Coronary artery (tissue), 2 donors: ENCODE data around the gene SLC6A15.

Source experiments
- DNase-seq: peaks from one replicate; pipeline ENCODE4 v3.0.0-alpha.2; 2017; ENCODE audit warnings: low spot score
- H3K27ac ChIP-seq, 2 donors: fragments of 200-600 bp; sonication (generic); one replicate each; pipeline ENCODE4 v1.5.1; 2016 to 2019
- H3K4me3 ChIP-seq: fragments of 200-600 bp; sonication (generic); 2 replicates; pipeline ENCODE4 v1.5.1; 2016; ENCODE audit warnings: mild to moderate bottlenecking, moderate library complexity
- TF ChIP-seq, protein P1 (sequence below): fragments of 200-600 bp; sonication (generic); IDR thresholded peaks from one replicate; pipeline ENCODE4 v1.5.1; 2019; ENCODE audit warnings: antibody characterized with exemption

The SLC6A15 gene

DNA sequence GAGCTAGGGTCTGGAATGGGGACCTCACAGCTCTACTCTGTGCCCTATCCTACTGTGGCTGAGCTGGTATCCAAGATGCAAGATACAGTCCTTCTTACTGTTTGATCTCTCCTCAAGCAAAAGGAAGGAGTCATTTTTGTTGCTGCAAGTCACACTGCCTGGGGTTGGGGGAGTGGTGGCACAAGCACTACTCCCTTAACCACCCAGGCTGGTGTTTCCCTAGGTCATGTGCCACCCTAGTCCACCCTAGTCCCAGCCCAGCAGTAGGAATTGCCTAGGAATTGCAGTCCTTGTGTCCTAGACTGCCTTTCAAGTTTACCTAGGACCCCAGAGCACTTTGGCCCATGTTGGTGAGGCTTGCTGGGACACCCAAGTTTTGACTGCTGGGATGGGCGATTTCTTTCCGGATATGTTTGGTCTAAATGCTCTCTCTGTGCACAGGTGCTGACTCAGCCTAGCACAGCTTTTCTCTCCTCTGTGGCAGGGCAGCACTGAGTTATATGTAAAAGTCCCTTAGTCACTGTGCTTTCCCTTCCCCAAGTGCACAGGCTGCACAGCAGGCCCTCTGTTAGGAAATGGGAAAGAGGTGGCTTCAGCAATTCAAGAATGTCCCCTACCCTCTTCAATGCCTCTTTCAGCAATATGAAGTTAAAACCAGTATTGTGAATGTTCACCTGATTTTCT lies 54.9 kb downstream of the SLC6A15 start:
- TF ChIP-seq, protein P1, sequence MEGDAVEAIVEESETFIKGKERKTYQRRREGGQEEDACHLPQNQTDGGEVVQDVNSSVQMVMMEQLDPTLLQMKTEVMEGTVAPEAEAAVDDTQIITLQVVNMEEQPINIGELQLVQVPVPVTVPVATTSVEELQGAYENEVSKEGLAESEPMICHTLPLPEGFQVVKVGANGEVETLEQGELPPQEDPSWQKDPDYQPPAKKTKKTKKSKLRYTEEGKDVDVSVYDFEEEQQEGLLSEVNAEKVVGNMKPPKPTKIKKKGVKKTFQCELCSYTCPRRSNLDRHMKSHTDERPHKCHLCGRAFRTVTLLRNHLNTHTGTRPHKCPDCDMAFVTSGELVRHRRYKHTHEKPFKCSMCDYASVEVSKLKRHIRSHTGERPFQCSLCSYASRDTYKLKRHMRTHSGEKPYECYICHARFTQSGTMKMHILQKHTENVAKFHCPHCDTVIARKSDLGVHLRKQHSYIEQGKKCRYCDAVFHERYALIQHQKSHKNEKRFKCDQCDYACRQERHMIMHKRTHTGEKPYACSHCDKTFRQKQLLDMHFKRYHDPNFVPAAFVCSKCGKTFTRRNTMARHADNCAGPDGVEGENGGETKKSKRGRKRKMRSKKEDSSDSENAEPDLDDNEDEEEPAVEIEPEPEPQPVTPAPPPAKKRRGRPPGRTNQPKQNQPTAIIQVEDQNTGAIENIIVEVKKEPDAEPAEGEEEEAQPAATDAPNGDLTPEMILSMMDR, result no peak
- no peak overlapping the region for H3K27ac ChIP-seq
- no peak overlapping the region for H3K4me3 ChIP-seq
- no peak for DNase-seq

DNA sequence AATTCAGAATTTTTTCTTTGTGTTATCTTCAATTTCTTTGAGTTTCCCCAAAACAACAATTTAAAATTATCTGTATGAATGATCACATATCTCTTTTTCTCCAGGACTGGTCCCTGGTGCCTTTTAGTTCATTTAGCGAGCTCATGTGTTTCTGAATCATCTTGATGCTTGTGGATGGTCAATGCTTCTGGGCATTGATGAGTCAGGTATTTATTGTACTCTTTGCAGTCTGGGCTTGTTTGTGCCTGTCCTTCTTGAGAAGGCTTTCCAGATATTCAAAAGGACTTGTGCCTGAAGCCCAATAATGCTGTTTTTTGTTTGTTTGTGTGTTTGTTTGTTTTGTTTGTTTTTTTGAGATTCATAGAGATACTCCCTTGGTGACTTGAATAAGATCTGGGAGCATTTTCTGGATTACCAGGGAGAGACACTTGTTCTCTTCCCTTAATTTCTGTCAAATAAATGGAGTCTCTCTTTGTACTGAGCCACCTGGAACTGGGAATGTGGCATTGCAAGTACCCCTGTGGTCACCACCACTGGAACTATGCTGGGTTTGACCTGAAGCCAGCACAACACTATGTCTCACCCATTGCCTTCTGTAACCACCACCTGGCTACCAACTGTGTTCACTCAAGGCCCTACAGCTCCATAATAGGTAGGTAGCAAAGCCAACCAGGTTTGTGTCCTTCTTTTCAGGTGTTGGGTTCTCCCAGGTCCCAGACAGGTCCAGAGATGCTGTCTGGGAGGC lies 56.3 kb downstream of the SLC6A15 start:
- Histone ChIP-seq H3K27ac (no peak overlapping the region), H3K4me3 (no peak overlapping the region)
- TF ChIP-seq, protein P1, result no peak
- no peak for DNase-seq

DNA sequence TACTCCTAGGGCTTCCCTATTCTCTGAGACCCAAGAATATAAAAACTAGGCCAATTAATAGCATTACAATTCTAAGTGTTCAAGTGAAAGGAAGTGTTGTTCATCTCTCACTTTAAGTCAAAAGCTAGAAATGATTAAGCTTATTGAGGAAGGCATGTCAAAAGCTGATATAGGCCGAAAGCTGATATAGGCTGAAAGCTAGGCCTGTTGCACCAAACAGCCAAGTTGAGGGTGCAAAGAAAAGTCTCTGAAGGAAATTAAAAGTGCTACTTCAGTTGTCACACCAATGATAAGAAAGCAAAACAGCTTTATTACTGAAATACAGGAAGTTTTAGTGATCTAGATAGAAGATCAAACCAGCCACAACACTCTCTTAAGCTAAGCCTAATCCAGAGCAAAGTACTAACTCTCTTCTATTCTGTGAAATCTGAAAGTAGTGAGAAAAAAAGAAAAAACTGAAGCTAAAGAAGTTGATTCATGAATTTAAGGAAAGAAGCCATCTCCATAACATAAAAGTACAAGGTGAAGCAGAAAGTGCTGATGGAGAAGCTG lies 68.9 kb downstream of the SLC6A15 start:
- TF ChIP-seq, protein P1, result no peak
- Histone ChIP-seq H3K4me3 (no peak overlapping the region), H3K27ac (no peak overlapping the region)
- DNase-seq, result no peak

DNA sequence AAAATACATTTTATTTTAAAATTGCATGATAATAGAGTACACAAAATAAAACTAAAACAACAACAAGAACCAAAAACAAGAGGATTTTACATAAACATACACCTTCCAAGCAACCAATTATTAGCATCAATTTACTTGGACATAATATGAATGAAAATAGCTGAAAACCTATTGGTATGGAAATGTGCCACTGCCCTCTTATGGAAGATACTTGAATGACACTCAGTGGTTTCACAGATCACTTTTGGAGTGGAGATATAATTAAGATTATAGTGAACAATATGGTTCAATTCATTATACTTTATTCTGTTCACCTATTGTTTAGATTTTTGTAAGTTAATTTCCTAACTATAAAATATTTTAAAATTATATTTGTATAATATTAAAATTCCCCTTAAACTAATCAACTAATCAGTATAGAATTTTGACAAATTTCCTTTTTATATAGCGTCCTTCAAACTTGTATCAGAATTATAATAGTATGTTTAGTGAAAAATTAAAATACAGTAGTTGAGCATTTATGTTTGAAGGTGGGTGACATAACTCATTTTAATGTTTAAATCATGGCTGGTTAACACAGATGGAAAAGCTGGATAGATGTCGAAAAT lies 70.1 kb downstream of the SLC6A15 start:
- H3K4me3 ChIP-seq, result no peak overlapping the region
- TF ChIP-seq, protein P1, result peak; percentile 18
- H3K27ac ChIP-seq, result no peak overlapping the region
- no peak for DNase-seq

DNA sequence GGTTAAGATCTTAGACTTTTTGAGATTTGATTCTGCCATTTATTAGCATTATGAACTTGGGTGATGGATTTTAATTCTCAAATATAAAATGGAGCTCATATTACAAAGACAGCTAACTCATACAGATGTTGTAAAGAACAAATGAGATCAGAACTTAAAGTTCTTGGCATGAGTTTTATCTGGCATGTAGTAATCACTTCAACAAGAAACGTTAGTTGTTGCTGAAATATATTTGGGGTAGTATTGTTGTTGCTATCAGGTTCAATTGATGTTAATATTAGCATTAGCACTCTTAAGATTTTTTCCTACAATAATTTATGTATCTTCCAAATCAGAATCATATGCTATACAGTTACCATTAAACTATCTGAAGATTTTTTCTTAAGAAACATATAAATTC lies 71.0 kb downstream of the SLC6A15 start:
- Histone ChIP-seq H3K27ac (no peak overlapping the region), H3K4me3 (no peak overlapping the region)
- TF ChIP-seq, protein P1, result no peak
- no peak for DNase-seq

DNA sequence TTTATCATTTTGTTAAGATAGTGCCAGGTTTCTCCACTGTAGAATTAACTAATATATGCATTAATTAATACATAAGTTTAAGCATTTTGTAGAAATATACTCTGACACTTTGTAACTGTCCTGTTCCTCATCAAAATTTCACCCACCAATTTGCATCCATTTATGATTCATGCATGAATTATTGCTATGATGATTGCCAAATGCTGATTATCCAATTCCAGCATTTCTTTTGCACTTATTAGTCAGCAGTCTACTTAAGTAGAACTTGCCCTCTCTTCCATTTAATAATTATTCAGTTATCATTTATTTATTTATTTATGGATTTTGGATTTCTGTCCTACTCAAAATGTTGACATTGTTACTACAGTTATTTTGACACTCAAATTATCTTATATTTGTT lies 72.2 kb downstream of the SLC6A15 start:
- DNase-seq, result no peak
- Histone ChIP-seq H3K27ac (no peak overlapping the region), H3K4me3 (no peak overlapping the region)
- TF ChIP-seq, protein P1, result no peak
